Glutamatergic neuron (in vitro differentiated cells): Measurements from ENCODE around the gene POC5. TPM values are rescaled to one million over a fixed set of nuclear protein-coding genes. Genes with fewer than 3 reads are reported as not detected.

ENCODE experiments used
- DNase-seq: peaks from one replicate; pipeline ENCODE4 v3.0.0; 2022
- H3K27ac Mint-ChIP-seq: one replicate; pipeline ENCODE4 v1.8.0; 2020; ENCODE audit warnings: mild to moderate bottlenecking, mixed read lengths, inconsistent platforms; ENCODE audit not compliant: unreplicated experiment
- H3K27me3 Mint-ChIP-seq: one replicate; pipeline ENCODE4 v1.8.0; 2020; ENCODE audit warnings: mild to moderate bottlenecking, moderate library complexity, mixed read lengths, inconsistent platforms; ENCODE audit not compliant: unreplicated experiment
- H3K36me3 Mint-ChIP-seq: one replicate; pipeline ENCODE4 v1.8.0; 2020; ENCODE audit warnings: mild to moderate bottlenecking, mixed read lengths, inconsistent platforms; ENCODE audit not compliant: unreplicated experiment
- H3K4me1 Mint-ChIP-seq: one replicate; pipeline ENCODE4 v1.8.0; 2020; ENCODE audit warnings: mild to moderate bottlenecking, low read depth, mixed read lengths, inconsistent platforms; ENCODE audit not compliant: unreplicated experiment
- H3K4me3 Mint-ChIP-seq: one replicate; pipeline ENCODE4 v1.8.0; 2020; ENCODE audit warnings: mild to moderate bottlenecking, mixed read lengths, inconsistent platforms; ENCODE audit not compliant: unreplicated experiment
- H3K9me3 Mint-ChIP-seq: one replicate; pipeline ENCODE4 v1.8.0; 2020; ENCODE audit warnings: mild to moderate bottlenecking, moderate library complexity, mixed read lengths, inconsistent platforms; ENCODE audit not compliant: unreplicated experiment
- CTCF ChIP-seq: fragments of 200-600 bp; sonication (generic); IDR thresholded peaks from one replicate; pipeline ENCODE4 v1.5.0; 2021; ENCODE audit not compliant: partially characterized antibody, unreplicated experiment
- total RNA-seq: library from RNA; stranded (reverse); fragmentation: NEBNext Ultra II Directional; extraction: Animal tissue kit (Norgen Biotek cat#: 25700); gene quantifications from one replicate; pipeline ENCODE4 v1.2.1, GENCODE V29; 2021; ENCODE audit not compliant: unreplicated experiment

Gene POC5
- total RNA-seq, 1 donor from 2014 or later: 21.5 TPM

- no peak for TF ChIP-seq CTCF
- Mint-ChIP-seq H3K36me3 (no peaks in the 10 kb centered on the region), H3K27me3 (no peaks in the 10 kb centered on the region), H3K27ac (no peak overlapping the region), H3K4me3 (no peak overlapping the region), H3K4me1 (peaks cover 8% of the 10 kb centered on the region), H3K9me3 (no peaks in the 10 kb centered on the region)
- DNase-seq: no peak
Observed at GRCh38 chr5:75663579-75664284, 53.5 kb downstream of the POC5 start.

DNA sequence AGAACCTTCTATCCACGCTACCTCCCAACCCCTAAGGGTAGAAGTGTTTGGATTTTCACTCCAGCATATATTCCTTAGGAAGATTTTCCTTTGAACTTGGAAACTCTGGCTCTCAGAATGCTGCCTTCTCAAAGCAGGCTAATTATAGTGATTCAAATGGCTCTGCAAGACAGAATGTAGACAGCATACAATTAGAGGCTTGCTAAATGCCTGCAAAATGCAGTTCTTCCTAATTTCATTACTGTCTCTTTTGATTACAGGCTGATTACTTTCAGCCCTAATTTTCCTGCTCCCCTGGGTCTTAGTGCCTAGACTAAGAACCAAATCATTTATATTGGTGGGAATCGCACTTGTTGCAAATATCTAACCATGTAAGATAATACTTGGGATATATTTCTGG, 55.2 kb downstream of the POC5 start:
- DNase-seq: no peak
- Mint-ChIP-seq H3K36me3 (no peaks in the 10 kb centered on the region), H3K27ac (no peak overlapping the region), H3K27me3 (no peaks in the 10 kb centered on the region), H3K4me3 (no peak overlapping the region), H3K9me3 (no peaks in the 10 kb centered on the region), H3K4me1 (peaks cover 5% of the 10 kb centered on the region)
- TF ChIP-seq CTCF: no peak

DNA sequence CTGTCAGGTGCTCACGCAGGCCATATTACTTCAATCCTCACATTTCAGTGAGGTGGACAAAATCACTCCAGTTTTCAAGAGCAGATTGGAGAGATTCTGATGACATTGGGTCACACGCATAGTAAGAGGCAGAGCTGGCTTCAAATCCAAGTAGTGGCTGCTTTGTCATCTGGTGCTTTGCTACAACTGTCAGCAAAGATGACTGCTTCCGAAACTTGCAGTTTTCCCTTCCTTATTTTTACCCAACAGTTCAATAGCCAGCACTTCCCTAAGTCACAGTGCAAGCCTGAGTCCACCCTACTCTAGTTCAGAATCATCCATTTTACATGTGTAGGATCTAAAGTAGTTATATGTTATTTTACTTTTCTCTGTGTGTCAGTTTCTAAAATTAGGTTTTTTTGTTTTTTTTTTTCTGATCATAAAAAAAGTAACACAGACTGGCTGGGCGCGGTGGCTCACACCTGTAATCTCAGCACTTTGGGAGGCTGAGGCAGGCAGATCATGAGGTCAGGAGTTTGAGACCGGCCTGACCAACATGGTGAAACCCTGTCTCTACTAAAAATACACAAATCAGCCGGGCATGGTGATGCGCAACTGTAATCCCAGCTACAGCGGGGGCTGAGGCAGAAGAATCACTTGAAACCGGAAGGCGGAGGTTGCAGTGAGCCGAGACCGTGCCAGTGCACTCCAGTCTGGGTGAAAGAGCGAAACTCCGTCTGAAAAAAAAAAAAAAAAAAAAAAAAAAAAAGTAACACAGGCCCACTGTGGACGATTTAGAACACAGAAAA, 56.4 kb downstream of the POC5 start:
- DNase-seq: no peak
- no peak for TF ChIP-seq CTCF
- Mint-ChIP-seq H3K36me3 (no peaks in the 10 kb centered on the region), H3K9me3 (no peaks in the 10 kb centered on the region), H3K27ac (no peak overlapping the region), H3K4me3 (no peak overlapping the region), H3K27me3 (no peaks in the 10 kb centered on the region), H3K4me1 (peaks cover 6% of the 10 kb centered on the region)

GRCh38 chr5:75659791-75660450, 57.3 kb downstream of the POC5 start:
- H3K27ac Mint-ChIP-seq: no peak overlapping the region
- H3K4me3 Mint-ChIP-seq: no peak overlapping the region
- peaks cover 6% of the 10 kb centered on the region for H3K4me1 Mint-ChIP-seq
- no peaks in the 10 kb centered on the region for H3K9me3 Mint-ChIP-seq
- TF ChIP-seq CTCF: no peak
- no peaks in the 10 kb centered on the region for H3K27me3 Mint-ChIP-seq
- H3K36me3 Mint-ChIP-seq: no peaks in the 10 kb centered on the region
- no peak for DNase-seq
